Measurements from ENCODE around the gene ZBTB20.

The ZBTB20 gene

GRCh38 chr3:114374433-114374990, 772.6 kb downstream of the ZBTB20 start:
- Histone ChIP-seq H3K27me3 (ENCODE audit: control insufficient read depth in 1 of 2, insufficient read depth in 1 of 2, low read length in 2 of 2) (no peaks in the 10 kb centered on the region), H3K27ac (ENCODE audit: low read length, poor library complexity, severe bottlenecking) (no peak overlapping the region), H3K4me2 (ENCODE audit: low read length, poor library complexity, severe bottlenecking) (no peak overlapping the region), H2BK15ac (ENCODE audit: low read depth, poor library complexity, severe bottlenecking) (no peak overlapping the region), H2BK5ac (ENCODE audit: low read depth, low read length, poor library complexity, severe bottlenecking) (no peak overlapping the region), H3K4me1 (ENCODE audit: control insufficient read depth, insufficient read depth, low read depth, low read length) (peaks cover 2% of the 10 kb centered on the region), H3K36me3 (ENCODE audit: control insufficient read depth in 1 of 2, insufficient read depth in 2 of 2, low read depth in 1 of 2, low read length in 2 of 2) (peaks cover 4 to 45% of the 10 kb centered on the region in 2 experiments), H3K4me3 (ENCODE audit: insufficient read depth in 1 of 2, low read depth in 1 of 2, low read length in 2 of 2) (no peak overlapping the region), H2AK5ac (ENCODE audit: low read length, severe bottlenecking) (no peak overlapping the region), H3K79me1 (replicated peaks; ENCODE audit: low read length, poor library complexity, severe bottlenecking) (peaks cover 16% of the 10 kb centered on the region), H3K14ac (ENCODE audit: low read length in 2 of 2) (no peak overlapping the region), H3K9ac (ENCODE audit: low read length) (no peak overlapping the region), H3K4ac (ENCODE audit: low read depth in 1 of 2, low read length in 2 of 2) (no peak overlapping the region), H4K91ac (ENCODE audit: low read length) (no peak overlapping the region), H2BK12ac (ENCODE audit: low read length in 2 of 2) (no peak overlapping the region), H2AFZ (ENCODE audit: low read depth, low read length) (no peak overlapping the region), H3K9me3 (ENCODE audit: control insufficient read depth, low read length) (no peaks in the 10 kb centered on the region), H4K8ac (ENCODE audit: low read length) (no peak overlapping the region), H3K23ac (ENCODE audit: low read length in 2 of 2) (no peak overlapping the region), H3K18ac (ENCODE audit: low read depth in 1 of 2, low read length in 2 of 2) (no peak overlapping the region), H2BK120ac (ENCODE audit: low read depth, low read length) (no peak overlapping the region)
- WGBS, result 96% methylated on average over 2 of the region's 2 CpGs
- DNase-seq, result no peak

GRCh38 chr3:114370537-114371174, 776.4 kb downstream of the ZBTB20 start:
- H2AK5ac ChIP-seq (ENCODE audit: low read length, severe bottlenecking), result no peak overlapping the region
- no peaks in the 10 kb centered on the region for H3K9me3 ChIP-seq (ENCODE audit: control insufficient read depth, low read length)
- H3K4me2 ChIP-seq (ENCODE audit: low read length, poor library complexity, severe bottlenecking), result no peak overlapping the region
- H3K27me3 ChIP-seq (ENCODE audit: control insufficient read depth in 1 of 2, insufficient read depth in 1 of 2, low read length in 2 of 2), result no peaks in the 10 kb centered on the region
- H3K23ac ChIP-seq (ENCODE audit: low read length in 2 of 2), result no peak overlapping the region
- H3K18ac ChIP-seq (ENCODE audit: low read depth in 1 of 2, low read length in 2 of 2), result no peak overlapping the region
- H2BK15ac ChIP-seq (ENCODE audit: low read depth, poor library complexity, severe bottlenecking), result no peak overlapping the region
- no peak overlapping the region for H3K4ac ChIP-seq (ENCODE audit: low read depth in 1 of 2, low read length in 2 of 2)
- no peaks in the 10 kb centered on the region for H3K4me1 ChIP-seq (ENCODE audit: control insufficient read depth, insufficient read depth, low read depth, low read length)
- no peak overlapping the region for H3K14ac ChIP-seq (ENCODE audit: low read length in 2 of 2)
- H3K27ac ChIP-seq (ENCODE audit: low read length, poor library complexity, severe bottlenecking), result no peak overlapping the region
- peaks cover 4 to 25% of the 10 kb centered on the region in 2 experiments for H3K36me3 ChIP-seq (ENCODE audit: control insufficient read depth in 1 of 2, insufficient read depth in 2 of 2, low read depth in 1 of 2, low read length in 2 of 2)
- H2BK5ac ChIP-seq (ENCODE audit: low read depth, low read length, poor library complexity, severe bottlenecking), result no peak overlapping the region
- no peak overlapping the region for H3K9ac ChIP-seq (ENCODE audit: low read length)
- no peak overlapping the region for H4K8ac ChIP-seq (ENCODE audit: low read length)
- H3K4me3 ChIP-seq (ENCODE audit: insufficient read depth in 1 of 2, low read depth in 1 of 2, low read length in 2 of 2), result no peak overlapping the region
- H4K91ac ChIP-seq (ENCODE audit: low read length), result no peak overlapping the region
- WGBS, result 48% methylated on average over 2 of the region's 3 CpGs
- H2BK12ac ChIP-seq (ENCODE audit: low read length in 2 of 2), result no peak overlapping the region
- H3K79me1 ChIP-seq (replicated peaks; ENCODE audit: low read length, poor library complexity, severe bottlenecking), result peaks cover 13% of the 10 kb centered on the region
- no peak overlapping the region for H2BK120ac ChIP-seq (ENCODE audit: low read depth, low read length)
- H2AFZ ChIP-seq (ENCODE audit: low read depth, low read length), result no peak overlapping the region
- DNase-seq, result no peak

- Histone ChIP-seq H3K4me2 (ENCODE audit: low read length, poor library complexity, severe bottlenecking) (no peak overlapping the region), H3K79me1 (replicated peaks; ENCODE audit: low read length, poor library complexity, severe bottlenecking) (peaks cover 16% of the 10 kb centered on the region), H3K27ac (ENCODE audit: low read length, poor library complexity, severe bottlenecking) (no peak overlapping the region), H4K91ac (ENCODE audit: low read length) (no peak overlapping the region), H3K18ac (ENCODE audit: low read depth in 1 of 2, low read length in 2 of 2) (no peak overlapping the region), H3K9me3 (ENCODE audit: control insufficient read depth, low read length) (no peaks in the 10 kb centered on the region), H2BK12ac (ENCODE audit: low read length in 2 of 2) (no peak overlapping the region), H3K23ac (ENCODE audit: low read length in 2 of 2) (no peak overlapping the region), H2BK120ac (ENCODE audit: low read depth, low read length) (no peak overlapping the region), H3K14ac (ENCODE audit: low read length in 2 of 2) (no peak overlapping the region), H3K27me3 (ENCODE audit: control insufficient read depth in 1 of 2, insufficient read depth in 1 of 2, low read length in 2 of 2) (no peaks in the 10 kb centered on the region), H3K4me1 (ENCODE audit: control insufficient read depth, insufficient read depth, low read depth, low read length) (peaks cover 3% of the 10 kb centered on the region), H2AFZ (ENCODE audit: low read depth, low read length) (no peak overlapping the region), H3K4ac (ENCODE audit: low read depth in 1 of 2, low read length in 2 of 2) (no peak overlapping the region), H3K36me3 (ENCODE audit: control insufficient read depth in 1 of 2, insufficient read depth in 2 of 2, low read depth in 1 of 2, low read length in 2 of 2) (peaks cover 4 to 13% of the 10 kb centered on the region in 2 experiments), H3K4me3 (ENCODE audit: insufficient read depth in 1 of 2, low read depth in 1 of 2, low read length in 2 of 2) (no peak overlapping the region), H2BK5ac (ENCODE audit: low read depth, low read length, poor library complexity, severe bottlenecking) (no peak overlapping the region), H2AK5ac (ENCODE audit: low read length, severe bottlenecking) (no peak overlapping the region), H3K9ac (ENCODE audit: low read length) (no peak overlapping the region), H2BK15ac (ENCODE audit: low read depth, poor library complexity, severe bottlenecking) (no peak overlapping the region), H4K8ac (ENCODE audit: low read length) (no peak overlapping the region)
- no peak for DNase-seq
- 100% methylated on average over 1 of the region's 3 CpGs for WGBS
Observed at GRCh38 chr3:114365909-114366308, 781.2 kb downstream of the ZBTB20 start.

GRCh38 chr3:114364806-114365654, 782.1 kb downstream of the ZBTB20 start:
- 89% methylated on average over 5 of the region's 6 CpGs for WGBS
- Histone ChIP-seq H3K27ac (ENCODE audit: low read length, poor library complexity, severe bottlenecking) (no peak overlapping the region), H3K4me1 (ENCODE audit: control insufficient read depth, insufficient read depth, low read depth, low read length) (peaks cover 3% of the 10 kb centered on the region), H2BK15ac (ENCODE audit: low read depth, poor library complexity, severe bottlenecking) (no peak overlapping the region), H3K23ac (ENCODE audit: low read length in 2 of 2) (no peak overlapping the region), H3K79me1 (replicated peaks; ENCODE audit: low read length, poor library complexity, severe bottlenecking) (peaks cover 19% of the 10 kb centered on the region), H3K9ac (ENCODE audit: low read length) (no peak overlapping the region), H2AK5ac (ENCODE audit: low read length, severe bottlenecking) (no peak overlapping the region), H2BK120ac (ENCODE audit: low read depth, low read length) (no peak overlapping the region), H3K14ac (ENCODE audit: low read length in 2 of 2) (no peak overlapping the region), H3K36me3 (ENCODE audit: control insufficient read depth in 1 of 2, insufficient read depth in 2 of 2, low read depth in 1 of 2, low read length in 2 of 2) (peaks cover 4 to 10% of the 10 kb centered on the region in 2 experiments), H3K4me2 (ENCODE audit: low read length, poor library complexity, severe bottlenecking) (no peak overlapping the region), H3K18ac (ENCODE audit: low read depth in 1 of 2, low read length in 2 of 2) (no peak overlapping the region), H2BK12ac (ENCODE audit: low read length in 2 of 2) (no peak overlapping the region), H3K4me3 (ENCODE audit: insufficient read depth in 1 of 2, low read depth in 1 of 2, low read length in 2 of 2) (no peak overlapping the region), H2AFZ (ENCODE audit: low read depth, low read length) (no peak overlapping the region), H2BK5ac (ENCODE audit: low read depth, low read length, poor library complexity, severe bottlenecking) (no peak overlapping the region), H4K91ac (ENCODE audit: low read length) (no peak overlapping the region), H4K8ac (ENCODE audit: low read length) (no peak overlapping the region), H3K9me3 (ENCODE audit: control insufficient read depth, low read length) (no peaks in the 10 kb centered on the region), H3K4ac (ENCODE audit: low read depth in 1 of 2, low read length in 2 of 2) (no peak overlapping the region), H3K27me3 (ENCODE audit: control insufficient read depth in 1 of 2, insufficient read depth in 1 of 2, low read length in 2 of 2) (no peaks in the 10 kb centered on the region)
- DNase-seq, result peak; percentile 21
